NCI-H128 (cell line): ENCODE measurements around the gene PLEKHN1.
"Not testable (repeated sequence)": the region's sequence is repeated elsewhere in the genome, so short reads cannot be mapped to it uniquely, and the experiment has no call there.

Experiments
- DNase-seq: peaks from one replicate; lab custom pipeline; 2025; ENCODE audit not compliant: unreplicated experiment; lab: John Stamatoyannopoulos, UW

PLEKHN1 gene

DNA sequence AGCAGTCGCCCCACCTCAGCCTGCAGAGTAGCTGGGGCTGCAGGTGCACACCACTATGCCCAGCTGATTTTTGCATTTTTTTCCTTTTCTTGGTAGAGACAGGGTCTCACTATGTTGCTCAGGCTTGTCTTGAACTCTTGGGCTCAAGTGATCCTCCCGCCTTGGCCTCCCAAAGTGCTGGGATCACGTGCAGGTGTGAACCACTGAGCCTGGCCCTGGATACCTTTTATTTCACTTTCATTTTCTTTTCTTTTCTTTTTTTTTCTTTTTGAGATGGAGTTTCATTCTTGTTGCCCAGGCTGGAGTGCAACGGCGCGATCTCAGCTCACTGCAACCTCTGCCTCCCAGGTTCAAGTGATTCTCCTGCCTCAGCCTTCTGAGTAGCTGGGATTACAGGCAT, 25.0 kb downstream of the PLEKHN1 start:
- not testable (repeated sequence) for DNase-seq

GRCh38 chr1:991895-992294, 25.6 kb downstream of the PLEKHN1 start:
- DNase-seq, result no peak

- no peak for DNase-seq
Observed at GRCh38 chr1:992362-992761, 26.1 kb downstream of the PLEKHN1 start.

GRCh38 chr1:993379-993995, 27.2 kb downstream of the PLEKHN1 start:
- no peak for DNase-seq

DNA sequence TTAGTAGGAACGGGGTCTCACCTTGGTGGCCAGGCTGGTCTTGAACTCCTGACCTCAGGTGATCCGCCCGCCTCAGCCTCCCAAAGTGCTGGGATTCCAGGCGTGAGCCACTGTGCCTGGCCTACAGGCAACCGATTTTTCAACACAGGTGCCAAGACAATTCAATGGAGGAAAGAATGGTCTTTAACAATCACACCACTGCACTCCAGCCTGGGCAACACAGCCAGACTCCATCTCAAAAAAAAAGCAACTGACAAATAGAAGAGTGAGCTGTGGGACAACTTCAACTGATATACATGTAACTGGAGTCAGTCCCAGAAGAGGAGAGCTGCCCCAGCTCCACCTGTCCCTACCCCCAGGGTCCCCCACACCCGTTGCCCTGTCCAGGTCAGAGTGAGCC, 28.3 kb downstream of the PLEKHN1 start:
- not testable (repeated sequence) for DNase-seq

- DNase-seq, result no peak
Observed at GRCh38 chr1:995665-996633, 29.7 kb downstream of the PLEKHN1 start.

- DNase-seq, result no peak
Observed at GRCh38 chr1:996851-997712, 30.8 kb downstream of the PLEKHN1 start.

DNA sequence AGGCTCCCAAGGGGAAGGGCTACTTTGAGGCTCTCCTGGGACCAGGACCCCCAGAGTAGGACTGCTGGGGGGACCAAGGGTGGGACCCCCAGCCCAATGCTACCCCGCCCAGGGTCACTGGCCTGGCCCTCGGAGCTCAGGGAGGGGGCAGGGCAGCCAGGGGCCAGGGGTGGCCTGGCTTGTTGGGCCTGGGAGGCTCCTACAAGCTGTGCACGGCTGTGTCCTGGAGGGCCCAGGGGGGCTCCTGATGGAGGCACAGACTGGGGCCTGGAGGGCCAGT, 31.4 kb downstream of the PLEKHN1 start:
- DNase-seq, result no peak

- no peak for DNase-seq
Observed at GRCh38 chr1:997993-998744, 31.9 kb downstream of the PLEKHN1 start.

DNA sequence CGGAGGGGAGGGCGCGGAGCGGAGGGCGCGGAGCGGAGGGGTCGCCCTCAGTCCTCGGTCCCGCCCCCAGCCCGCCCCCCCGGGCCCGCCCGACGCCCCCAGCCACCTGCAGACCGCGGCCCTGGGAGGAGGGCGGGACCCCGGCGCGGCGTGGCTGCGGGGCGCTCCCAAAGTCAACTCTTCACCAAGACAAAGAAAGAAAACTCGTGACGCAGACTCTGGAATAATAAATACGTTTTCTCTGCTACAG, 32.4 kb downstream of the PLEKHN1 start:
- DNase-seq, result no peak

DNA sequence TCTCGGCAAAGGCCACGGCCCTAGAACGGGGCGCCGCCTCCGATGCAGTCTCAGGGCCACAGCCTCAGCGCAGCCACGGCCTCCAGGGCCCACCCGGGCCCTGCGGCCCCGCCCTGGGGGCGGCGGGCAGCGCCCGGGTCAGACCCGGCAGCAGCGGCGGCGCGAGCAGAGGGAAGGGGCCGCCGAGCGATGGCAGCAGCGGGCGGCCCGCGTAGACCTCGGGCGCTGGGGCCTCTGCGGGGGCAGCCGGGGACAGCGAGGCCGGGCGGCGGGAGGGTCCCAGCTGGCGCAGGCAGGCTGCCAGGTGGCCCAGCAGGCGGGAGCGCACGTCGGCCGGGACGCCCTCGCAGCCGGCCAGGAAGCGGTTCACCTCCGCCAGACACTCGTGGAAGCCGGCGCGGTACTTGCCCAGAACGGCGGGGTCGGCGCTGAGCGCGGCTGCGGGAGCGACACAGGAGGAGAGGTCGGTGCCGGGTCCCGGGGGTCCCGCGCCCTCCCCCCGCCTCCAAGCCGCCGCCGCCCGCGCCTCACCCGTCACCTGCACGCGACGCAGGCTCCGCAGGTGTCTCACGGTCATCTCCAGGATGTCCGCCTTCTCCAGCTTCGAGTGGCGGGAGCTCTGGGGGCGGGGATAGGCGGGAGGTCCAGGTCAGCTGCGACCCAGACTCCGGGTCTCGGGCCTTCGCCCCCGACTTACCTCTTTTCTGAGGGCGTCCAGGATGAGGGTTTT, 32.9 kb downstream of the PLEKHN1 start:
- no peak for DNase-seq

DNA sequence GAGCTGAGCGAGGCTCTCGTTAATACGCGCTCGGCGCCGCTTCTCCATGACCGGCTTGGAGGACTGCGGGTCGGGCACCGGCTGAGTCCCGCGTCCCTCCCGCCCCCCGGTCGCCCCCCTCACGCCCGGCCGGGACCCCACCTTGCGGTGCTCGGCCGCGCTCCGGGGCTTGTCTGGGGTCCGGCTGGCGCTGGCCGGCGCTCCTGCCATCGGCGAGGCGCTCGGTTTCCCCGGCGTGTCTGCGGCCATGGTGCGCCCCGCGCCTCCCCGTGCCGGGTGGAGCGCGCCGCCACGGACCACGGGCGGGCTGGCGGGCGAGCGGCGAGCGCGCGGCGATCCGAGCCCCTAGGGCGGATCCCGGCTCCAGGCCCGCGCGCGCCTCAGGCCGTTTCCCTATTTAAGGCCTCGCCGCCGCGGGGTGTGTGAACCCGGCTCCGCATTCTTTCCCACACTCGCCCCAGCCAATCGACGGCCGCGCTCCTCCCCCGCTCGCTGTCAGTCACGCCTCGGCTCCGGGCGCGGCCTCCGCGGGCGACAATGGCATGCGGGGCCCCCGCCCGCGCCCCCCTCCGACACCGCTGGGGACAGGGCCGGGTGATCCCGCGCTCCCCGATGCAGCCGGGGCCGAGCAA, 33.6 kb downstream of the PLEKHN1 start, which contains the start of gene HES4:
Gene HES4, minus strand, starts transcription at position 373 of the 632 bp plus-strand sequence. Its CDS starts 124 bp downstream, at position 249.
- DNase-seq, result peak; percentile 41

DNA sequence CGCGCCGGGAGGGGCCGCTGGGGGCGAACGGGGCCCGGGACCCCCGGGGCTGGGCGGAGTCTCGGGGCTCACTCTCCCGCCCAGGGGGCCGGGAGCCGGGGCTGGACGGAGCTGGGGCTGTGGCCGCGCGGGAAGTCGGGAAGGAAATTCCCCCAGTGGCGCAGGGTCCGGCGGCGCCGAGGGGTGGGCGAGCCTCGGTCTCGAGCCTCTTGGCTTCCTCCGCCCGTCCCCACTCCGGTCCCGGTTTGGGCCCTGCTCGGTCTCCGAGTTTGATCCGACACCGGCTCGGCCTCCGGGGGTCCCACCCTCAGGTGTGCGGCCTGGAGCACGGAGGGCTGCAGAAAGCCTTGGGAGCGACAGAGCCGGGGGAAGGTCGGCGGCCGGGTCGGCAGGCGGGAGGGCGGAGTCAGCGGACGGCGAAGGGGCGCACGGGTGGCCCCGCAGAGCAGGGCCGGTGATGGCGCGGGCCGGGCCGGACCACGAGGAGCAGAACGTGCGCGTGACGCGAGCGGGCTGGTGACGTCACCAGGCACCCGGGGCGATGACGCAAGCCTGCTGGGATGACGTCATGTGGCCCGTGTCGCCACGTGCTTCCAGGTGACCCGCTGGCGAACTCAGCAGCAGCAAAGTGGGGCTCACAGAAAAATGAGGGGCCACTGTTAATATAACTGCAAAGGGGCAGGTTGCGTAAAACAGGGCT, 34.2 kb downstream of the PLEKHN1 start:
- DNase-seq, result no peak

GRCh38 chr1:1001057-1001783, 34.9 kb downstream of the PLEKHN1 start:
- no peak for DNase-seq

GRCh38 chr1:1003618-1004419, 37.5 kb downstream of the PLEKHN1 start:
- DNase-seq, result no peak

DNA sequence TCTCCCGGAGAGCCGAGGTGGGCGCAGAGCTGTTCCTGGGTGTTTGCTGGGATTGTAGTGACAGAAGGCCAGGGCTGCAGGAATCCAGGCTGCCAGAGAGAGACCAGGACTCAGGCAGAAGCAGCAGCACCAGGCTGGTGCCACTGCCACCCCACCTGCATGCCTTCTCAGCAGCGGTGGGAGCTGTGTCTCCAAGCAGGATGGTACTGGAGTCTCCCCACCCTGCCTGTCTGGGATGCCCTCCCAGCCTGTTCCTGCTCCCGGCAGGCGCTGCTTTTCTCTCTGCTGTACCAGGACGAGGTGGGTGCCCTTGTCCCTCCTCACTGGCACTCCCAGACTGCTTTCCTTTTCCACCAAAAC, 38.1 kb downstream of the PLEKHN1 start:
- DNase-seq, result no peak

DNA sequence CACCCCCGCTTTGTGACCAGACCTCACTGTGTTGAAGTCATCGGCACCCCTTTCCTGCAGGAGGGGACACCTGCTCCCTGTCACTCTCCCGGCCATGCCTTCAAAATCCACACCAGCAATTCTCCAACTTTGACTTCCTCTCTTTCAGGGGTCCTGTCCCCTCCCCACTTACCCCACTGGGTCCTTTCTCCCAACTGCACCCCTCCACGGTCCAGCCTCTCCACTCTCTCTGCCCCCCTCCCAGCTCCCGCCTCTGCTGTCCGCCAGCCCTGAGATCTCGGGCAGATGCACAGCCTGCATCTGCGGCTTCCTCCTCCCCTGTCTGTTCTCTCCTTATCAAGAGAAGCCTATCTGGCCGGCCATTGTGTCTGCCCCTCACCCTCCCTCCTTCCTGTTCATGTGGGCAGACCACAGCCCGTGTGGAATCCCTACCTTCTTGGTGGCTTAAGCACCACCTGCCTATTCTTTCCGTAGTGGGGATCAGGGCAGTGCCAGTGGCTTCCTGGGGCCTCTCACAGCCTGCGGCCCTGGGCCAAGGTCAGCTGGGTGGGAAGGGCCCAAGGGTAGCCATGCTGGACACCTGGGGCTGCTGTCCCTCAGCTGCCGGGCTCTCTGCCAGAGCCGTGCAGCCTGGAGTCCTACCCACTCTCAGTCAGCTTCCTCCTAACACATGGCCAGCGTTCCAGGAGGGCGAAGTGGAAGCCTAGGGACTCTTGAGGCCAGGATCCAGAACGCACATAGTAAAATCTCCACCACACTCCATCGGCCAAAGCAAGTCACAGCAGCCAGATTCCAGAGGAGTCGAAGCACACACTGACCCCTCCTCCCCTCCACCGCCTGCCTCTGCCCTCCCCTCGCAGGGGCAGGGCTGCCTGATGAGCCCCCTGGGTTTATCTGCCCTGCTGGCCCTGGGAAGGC, 38.8 kb downstream of the PLEKHN1 start:
- DNase-seq, result no peak
